Inferior parietal cortex (tissue), 1 donor: ENCODE results near the gene PPP2R1A.
"Not testable (repeated sequence)": the region's sequence is repeated elsewhere in the genome, so short reads cannot be mapped to it uniquely, and the experiment has no call there.

ENCODE experiments used
- DNase-seq: peaks from one replicate; pipeline ENCODE4 v3.0.0-alpha.2; 2016; ENCODE audit errors: extremely low spot score

PPP2R1A gene

GRCh38 chr19:52244021-52244420 is 54.2 kb downstream of the PPP2R1A start:
- DNase-seq: no peak

GRCh38 chr19:52248241-52248640 is 58.4 kb downstream of the PPP2R1A start:
- DNase-seq: peak; percentile 19

- no peak for DNase-seq
Observed at GRCh38 chr19:52258426-52258825, 68.6 kb downstream of the PPP2R1A start.

- DNase-seq: not testable (repeated sequence)
Observed at GRCh38 chr19:52265556-52265955, 75.7 kb downstream of the PPP2R1A start.

- peak; percentile 92 for DNase-seq
Observed at GRCh38 chr19:52269338-52270261, 79.7 kb downstream of the PPP2R1A start, which contains the start of gene ZNF766. ZNF766 (plus strand) TSS chr19:52269587; CDS start chr19:52269614, 27 bp downstream.

- no peak for DNase-seq
Observed at GRCh38 chr19:52270266-52270885, 80.5 kb downstream of the PPP2R1A start.

- no peak for DNase-seq
Observed at GRCh38 chr19:52273301-52273700, 83.4 kb downstream of the PPP2R1A start.

GRCh38 chr19:52274191-52274590 is 84.3 kb downstream of the PPP2R1A start:
- no peak for DNase-seq

- no peak for DNase-seq
Observed at GRCh38 chr19:52275988-52276387, 86.1 kb downstream of the PPP2R1A start.

GRCh38 chr19:52277471-52277870 is 87.6 kb downstream of the PPP2R1A start:
- no peak for DNase-seq
